Activated naive CD8-positive, alpha-beta T cell treated with anti-CD3 and anti-CD28 coated beads, Interleukin-2, amount 50 U/mL, for 16 hours (primary cell): ENCODE results near the gene CLNK.
"Not testable (repeated sequence)": the region's sequence is repeated elsewhere in the genome, so short reads cannot be mapped to it uniquely, and the experiment has no call there.

Source experiments
- DNase-seq: peaks from one replicate; pipeline ENCODE4 v3.0.0-alpha.2; 2020; ENCODE audit warnings: low read depth, low spot score

Gene CLNK

DNA sequence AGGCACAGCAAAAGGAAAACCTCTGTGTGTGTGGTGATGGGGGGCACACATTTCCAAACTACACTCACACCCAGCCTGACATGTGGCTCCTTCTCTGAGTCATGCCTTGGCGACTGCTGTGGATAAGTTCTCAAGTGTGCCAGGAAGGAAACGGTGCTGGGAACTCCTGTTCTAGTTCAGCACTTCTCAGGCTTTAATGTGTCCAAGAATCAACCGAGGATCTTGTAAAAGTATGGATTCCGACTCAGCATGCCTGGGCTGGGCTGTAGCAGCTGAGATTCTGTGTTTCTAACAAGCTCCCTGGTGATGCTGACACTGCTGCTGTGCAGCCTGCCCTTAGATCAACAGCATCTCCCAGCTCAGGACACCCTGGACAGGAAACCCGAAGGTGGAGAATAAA, 20.2 kb downstream of the CLNK start:
- DNase-seq, result no peak

DNA sequence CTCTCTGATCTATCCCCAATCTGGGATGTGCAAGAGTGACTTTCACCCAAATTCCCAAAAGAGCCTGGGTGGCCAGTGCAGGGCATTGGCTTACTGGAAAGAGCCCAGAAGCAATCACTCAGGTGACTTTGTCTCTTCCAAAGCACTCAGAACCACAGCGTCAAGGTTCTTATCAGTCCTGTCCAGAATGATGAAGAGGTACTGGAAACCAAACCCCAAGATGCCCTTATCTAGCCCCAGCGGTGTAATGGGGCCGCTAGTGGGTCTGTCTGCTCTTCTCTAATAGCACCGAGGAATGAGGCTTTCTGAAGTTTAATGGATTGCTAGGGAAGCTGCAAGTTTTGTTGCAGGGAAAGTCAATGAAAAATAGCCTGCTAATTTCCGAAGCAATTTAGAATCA, 21.6 kb downstream of the CLNK start:
- DNase-seq, result no peak

DNA sequence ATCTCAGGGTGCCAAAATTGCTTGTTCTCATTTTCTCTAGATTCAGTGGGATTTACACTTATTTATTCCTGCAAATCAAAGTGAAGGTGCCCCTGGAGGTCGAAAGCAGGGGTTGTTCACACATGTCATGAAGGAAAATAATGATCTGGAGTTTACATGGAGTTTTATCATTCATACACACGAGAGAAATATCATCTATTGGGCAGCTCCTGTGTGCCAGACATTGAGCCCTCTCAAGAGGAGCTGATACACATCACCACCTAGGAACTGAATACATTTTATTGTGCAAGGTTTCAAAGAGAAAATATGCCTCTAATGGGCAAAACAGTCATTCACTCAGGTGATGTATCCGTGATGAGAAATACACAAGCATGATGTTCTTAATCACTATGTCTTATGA, 23.5 kb downstream of the CLNK start:
- DNase-seq, result no peak

DNA sequence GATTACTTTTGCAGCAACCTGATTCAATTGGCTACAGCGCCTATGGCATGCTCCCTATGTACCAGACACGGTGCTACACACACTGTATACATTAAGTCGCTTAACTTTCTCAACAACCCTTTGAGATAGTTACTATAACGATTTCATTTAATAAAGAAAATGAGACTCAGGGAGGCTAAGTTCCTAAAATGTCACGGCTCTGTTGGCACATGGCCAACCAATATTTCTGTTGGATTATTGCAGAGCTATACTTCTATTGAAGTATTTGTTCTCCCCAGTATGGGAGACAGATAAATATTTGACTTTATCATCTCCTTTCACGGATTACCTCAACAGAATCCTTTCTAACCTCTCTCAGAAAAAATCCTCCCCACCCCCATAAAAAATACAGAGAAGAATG, 25.3 kb downstream of the CLNK start:
- DNase-seq, result no peak

DNA sequence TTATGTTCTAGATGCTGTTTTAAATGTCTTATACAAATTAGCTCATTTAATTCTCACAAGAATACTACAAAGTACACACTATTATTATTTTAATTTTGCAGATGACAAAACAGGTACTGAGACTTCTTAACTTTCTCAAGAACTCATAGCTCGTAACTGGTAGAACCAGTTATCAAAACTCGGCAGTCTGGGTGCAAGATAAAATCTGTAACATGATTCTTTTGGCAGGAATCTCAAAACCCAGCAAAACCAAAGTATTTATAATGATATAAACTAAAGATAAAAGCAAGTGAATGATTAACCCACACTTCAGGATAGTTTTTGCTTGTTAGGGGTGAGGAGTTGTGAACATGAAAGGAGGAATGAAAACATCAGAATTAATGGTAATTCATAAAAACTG, 27.6 kb downstream of the CLNK start:
- no peak for DNase-seq

DNA sequence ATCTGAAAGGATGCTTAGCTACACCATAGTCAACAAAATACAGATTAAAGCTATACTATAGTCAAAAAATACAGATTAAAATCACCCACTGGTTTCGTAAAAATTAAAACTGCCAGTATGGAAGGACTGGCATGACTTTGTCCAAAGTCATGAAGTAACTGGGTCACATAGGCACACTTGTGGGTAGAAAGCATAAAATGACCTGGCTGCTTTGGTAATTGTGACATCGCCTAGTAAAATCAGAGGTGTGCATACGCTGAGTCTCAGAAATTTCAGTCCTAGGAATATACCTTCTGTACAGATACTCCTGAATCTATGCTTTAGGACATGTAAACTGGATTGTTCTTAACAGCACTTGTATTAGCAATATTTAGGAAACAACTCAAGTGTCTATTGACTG, 28.1 kb downstream of the CLNK start:
- DNase-seq, result no peak

DNA sequence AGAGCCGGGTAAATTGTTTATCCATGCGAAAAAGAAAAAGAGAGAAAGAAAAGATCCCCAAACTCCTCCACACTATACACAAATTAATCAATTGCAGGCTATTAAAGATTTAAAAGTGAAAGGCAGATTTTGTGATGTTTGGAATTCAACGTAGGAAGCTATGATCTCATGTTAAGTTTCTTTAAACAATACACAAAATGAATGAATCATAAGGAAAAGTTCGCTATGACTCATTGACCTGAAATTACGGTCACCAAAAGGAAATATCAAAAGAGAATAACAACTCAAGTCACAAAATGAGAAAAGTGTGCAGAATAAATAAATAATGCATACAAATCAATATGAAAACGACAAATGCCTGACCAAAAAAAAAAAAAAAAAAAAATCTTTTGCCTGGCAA, 28.6 kb downstream of the CLNK start:
- DNase-seq, result no peak

DNA sequence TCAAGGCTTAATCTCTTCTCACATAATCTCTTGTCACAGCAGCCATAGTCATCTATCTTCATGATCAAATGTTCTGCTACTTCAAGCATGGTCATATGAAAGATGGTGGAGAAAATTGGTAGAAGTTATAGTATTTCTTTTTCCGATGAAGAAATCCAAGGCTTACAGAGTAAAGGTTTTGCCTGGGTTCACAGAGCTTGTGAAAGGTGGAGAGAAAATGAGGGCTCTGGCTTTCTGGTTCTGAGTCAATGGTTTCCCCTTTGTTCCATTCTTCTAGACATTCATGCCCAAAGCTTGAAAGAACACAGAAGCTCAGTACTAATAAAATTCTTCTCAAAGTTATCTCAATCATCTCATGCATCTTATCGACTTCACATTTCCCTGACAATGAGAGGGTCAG, 36.1 kb downstream of the CLNK start:
- DNase-seq, result no peak

DNA sequence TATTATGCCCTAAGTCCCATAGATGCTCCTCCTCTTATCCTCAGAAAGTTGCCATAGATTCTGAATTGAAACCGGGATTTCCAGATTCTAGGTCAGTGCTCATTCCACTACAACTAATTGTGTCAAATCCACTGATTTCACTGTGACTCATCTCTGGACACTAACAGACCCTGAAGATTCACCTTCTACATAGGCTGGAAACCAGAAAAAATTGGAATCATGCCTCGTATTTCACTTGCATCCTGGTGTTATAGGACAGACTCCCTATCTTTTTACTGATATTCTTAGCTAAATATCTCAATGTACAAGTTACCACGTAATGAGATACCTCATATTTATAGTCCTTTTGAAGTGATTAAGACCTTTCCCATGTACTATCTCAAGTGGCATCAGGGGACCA, 36.7 kb downstream of the CLNK start:
- DNase-seq, result no peak

DNA sequence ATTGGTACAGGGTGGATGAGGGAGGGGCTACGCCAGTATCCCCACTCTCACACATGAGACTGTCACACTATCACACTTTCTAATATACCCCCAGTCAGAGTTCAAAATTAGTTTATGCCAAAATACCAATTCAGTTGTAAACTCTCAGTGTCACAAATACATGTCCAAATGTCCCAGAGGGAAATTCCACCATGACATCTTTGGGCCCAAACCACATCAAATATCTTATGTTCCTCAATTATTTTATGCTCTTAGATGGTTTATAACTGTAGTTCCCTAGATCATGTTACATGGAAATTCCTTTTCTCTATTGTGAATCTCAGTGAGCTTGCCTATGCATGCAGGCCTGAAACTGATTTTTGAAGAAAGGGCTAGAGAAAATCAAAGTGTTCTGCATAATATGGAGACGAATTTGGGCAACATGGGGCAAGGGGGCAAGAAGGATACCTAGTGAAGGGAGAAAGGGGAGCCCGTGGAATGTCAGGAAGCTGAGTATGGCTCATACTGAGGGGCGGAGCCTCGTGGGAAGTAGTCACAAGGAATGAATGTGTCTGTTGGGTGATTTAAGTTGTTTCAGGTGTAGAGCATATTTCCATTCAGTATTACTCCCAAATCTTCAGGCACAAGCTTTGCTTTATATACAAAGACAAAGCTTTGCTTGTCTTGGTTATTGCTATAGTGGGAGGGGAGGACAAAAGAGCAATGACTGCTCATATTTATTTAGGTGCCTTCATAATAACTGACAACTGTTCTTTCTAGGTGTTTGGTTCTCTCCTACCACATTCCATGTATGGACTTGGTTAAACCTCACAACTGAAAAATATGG, 40.8 kb downstream of the CLNK start:
- no peak for DNase-seq

DNA sequence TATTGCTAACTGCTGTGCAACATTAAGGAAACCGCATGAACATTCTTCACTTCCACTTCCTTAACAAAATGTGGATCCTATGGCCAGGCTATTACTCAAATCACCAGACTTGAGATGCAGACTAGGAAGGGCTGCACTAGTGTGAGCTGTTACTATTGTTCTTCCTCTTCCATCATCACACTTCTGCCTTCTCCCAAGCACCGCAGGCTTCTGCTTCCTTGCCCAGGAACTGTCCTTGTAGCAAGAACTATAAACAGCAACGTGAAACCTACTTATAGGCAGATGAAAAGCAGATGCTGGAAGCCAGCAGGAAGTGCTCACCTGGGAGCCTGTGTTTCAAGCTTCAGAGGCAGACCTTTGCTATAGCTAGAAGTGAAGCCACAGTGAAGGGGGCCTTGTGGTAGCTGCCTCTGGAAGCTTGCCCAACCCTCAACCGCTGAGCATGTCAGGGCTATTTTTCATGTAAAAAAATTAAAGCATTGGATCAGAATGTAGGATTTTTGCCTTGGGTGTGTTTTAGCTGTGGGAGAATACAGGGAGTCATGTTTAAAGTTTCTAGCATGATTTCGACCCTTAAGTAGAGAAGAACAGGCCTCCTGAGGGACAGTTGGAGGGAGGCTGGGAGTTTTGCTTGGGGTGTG, 43.9 kb downstream of the CLNK start:
- DNase-seq, result no peak

DNA sequence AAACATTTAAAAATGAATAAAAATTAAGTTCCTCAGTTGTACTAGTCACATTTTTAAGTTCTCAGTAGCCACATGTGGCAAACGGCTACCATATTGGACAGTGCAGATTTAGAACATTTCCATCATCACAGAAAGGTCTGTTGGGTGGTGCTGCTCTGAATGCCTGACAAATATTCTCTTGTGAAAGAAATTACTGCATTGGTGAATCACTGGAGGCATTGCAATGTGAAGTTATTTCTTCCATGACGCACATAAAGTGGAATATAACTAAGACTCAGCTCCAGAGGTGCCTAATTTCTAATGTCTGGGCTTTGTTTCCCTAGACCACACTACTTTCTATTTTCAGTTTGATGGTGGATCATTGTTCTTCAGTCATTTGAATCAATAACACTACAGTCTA, 44.9 kb downstream of the CLNK start:
- no peak for DNase-seq

DNA sequence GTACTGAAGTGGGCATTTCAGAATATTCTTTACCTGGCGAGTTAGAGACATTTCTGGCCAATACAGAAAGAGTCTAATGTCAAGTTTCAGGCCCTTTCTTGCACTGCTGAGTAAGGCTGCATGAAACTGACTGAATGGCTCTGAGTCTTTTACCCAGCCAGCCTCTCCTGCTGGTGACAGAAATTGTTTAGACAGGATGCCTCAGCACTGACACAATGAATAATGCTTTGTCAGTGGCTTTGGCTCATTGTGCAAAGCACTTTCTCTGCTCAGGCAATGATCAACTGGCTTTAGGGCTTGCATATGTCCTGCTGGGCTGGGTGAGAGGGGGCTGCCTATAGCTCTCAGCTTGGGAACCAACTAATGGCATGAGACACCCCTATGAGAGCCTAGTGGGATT, 45.5 kb downstream of the CLNK start:
- no peak for DNase-seq

DNA sequence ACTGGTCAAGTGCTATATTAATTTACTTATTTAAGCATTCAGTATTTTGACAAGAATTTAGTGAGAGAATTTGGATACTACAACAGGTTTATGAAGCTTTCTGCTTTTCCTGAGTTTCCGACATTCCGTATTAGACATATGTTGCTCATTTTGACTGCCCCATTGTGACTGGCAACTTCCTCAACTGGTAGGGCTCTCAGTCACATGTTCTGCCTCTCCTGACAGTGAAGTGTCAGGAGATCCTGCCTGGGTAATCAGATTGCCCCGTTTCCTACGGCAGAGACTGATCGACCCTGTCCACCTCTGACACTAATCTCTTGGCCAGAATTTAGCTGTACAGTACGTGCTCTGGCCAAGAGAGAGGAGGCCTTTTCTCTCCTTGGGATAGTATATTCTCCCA, 49.5 kb downstream of the CLNK start:
- DNase-seq, result no peak

DNA sequence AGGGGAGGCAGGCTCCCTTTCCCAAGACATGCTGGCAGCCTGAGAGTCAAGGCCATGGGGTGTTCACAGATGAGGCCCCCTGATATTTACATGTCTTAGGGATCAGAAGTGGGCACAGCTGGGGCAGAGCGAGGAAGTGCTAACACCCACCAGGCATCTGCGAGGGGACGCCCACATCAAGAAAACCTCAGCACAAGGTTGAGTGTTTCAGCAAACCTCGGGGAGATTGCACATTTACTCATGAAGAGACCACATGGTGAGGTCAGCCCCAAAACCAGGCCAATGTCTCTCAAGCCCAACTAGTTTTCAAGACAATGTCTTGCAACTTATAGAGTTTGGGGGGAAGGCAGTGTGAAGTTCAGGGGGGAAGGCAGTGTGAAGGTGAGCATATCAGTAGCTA, 55.2 kb downstream of the CLNK start:
- DNase-seq, result no peak

DNA sequence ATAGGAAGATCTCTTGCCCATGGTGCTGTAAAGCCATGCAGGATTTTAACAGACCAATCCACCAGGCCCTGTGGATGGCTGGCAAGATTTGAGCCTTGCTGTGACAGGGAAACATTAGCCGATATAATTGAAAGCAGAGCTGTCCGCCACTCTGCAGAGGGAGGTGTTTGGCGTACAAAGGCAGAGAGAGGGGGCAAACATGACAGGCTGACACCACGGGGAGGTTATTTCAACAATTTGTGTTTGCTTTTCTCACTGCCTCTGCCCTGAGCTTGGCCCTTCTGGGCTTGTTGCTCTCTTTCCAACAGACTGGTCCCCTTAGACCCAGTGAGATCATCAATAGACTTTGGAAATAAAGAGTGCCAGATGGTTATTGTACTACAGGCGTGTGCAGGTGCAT, 59.4 kb downstream of the CLNK start:
- DNase-seq, result no peak

DNA sequence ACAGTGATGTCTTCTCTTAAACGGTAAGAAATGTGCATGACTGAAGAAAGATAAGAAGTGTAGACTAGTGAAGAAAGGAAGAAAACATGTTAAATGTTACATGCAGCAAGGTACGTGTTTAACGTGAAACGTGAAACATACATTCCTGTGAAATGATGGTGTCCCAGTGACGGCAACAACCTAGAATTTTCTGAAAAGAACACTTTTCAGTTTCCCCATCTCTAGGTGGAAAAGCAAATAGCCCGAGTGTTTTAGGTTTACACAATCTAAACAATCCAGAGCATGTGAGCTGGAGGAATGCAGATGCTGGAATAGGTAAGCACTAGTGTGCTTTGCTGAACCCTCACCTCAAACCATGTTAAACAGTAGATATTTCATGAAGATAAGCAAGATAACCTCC, 60.7 kb downstream of the CLNK start:
- DNase-seq, result no peak

DNA sequence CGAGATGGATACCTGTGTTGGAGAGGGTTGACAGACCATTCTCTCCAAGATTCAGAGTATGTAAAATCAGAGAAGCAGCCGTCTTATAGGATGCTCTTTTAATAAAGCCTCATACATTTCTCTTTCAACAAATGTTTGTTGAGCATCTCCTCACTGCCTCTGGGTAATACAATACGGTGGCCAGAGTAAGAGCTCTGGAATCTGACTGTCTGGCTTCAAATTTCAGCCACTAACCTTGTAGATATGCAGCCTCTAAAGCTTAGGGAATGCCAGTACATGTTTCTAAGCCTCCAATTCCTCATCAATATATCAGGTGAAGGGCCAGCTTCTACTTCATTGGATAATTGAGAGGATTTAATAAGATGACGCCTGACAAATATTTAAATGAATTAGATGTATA, 61.3 kb downstream of the CLNK start:
- no peak for DNase-seq

DNA sequence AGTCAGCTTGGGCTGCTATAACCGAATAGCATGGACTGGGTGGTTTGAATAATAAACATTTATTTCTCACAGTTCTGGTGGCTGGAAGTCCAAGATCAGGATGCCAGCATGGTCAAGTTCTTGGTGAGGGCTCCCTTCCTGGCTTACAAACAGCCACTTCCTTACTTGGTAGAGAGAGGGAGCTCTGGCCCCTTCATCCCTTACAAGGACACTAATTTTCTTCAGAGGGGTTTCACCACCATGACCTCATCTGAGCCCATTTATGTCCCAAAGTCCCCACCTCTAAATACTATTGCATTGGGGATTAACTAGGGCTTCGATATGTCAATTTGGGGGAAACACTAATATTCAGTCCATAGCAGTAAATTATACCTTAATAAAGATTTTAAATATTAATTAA, 61.8 kb downstream of the CLNK start:
- no peak for DNase-seq

DNA sequence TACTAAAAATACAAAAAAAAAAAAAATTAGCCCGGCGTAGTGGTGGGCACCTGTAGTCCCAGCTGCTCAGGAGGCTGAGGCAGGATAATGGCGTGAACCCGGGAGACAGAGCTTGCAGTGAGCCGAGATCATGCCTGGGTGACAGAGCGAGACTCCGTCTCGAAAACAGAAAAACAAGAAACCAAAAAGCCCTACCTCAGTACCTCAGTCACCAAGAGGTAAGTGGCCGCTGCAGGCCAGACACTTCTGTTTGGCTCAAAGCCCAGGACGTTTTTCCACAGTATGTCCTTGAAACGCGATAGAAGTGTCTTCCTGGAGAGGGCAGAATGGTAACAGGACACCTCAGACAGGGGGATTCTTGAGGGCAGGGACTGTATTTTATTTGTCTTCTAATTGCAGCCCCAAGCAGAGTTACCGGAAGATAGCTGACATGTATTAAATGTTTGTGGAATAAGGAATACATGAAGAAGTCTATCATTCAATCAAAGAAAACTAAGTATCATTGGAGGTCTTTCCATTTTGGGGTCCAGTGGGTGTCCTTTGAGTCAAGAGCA, 63.6 kb downstream of the CLNK start:
- DNase-seq, result no peak

DNA sequence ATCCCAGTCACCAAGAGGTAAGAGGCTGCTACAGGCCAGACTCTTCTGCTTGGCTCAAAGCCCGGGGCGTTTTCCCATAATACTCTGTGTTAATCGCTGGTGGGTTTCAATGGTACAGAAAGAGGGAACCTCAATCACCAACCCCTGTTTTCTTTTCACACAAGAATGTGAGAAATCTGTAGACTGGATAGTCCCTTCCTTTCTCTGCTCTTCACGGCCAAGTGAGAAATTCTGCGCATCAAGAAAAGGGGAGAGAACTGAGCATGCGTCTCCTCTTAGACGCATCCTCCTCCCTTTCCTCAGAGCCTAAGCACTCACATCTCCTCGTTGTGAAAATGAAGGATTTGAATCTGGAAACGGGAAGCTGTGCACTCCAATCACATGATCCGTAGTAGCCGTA, 64.7 kb downstream of the CLNK start:
- no peak for DNase-seq

DNA sequence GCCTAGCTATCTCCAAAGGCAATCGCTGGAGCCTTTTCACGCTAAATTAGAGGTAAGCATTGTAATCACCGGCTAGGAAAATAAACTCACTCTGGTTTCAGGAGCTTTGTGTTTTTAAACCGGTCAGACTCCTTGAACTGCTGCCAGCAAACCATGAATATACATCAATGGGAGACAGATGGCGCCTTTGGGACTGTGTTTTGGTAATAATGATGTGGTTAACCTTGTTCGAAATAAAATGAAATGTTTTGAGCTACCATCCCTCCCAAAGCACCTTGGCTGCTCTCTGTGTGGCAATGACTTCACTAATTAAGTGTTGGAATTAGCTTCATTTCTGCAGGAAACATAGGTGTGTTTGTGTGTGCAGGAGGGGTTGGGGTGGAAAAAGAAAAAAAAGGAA, 65.3 kb downstream of the CLNK start:
- DNase-seq, result no peak

DNA sequence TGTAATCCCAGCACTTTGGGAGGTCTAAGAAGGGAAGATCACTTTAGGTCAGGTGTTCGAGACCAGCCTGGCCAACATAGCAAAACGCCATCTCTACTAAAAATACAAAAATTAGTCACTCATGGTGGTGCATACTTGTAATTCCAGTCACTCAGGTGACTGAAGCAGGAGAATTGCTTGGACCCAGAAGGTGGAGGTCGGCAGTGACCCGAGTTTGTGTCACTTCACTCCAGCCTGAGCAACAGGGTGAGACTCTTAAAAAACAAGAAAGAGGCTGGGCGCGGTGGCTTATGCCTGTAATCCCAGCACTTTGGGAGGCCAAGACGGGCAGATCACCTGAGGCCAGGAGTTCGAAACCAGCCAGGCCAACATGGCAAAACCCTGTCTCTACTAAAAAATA, 69.6 kb downstream of the CLNK start:
- not testable (repeated sequence) for DNase-seq
